Caki2 (cell line): ENCODE measurements around the gene IRF6. TPM values are rescaled to one million over a fixed set of nuclear protein-coding genes. Genes with fewer than 3 reads are reported as not detected.

ENCODE experiments used
- DNase-seq: peaks from one replicate; pipeline ENCODE4 v3.0.0-alpha.2; 2015; ENCODE audit warnings: low read depth
- in situ Hi-C: cut with HindIII; loops from 2 replicates; pipeline ENCODE4 v1.10.0; 2016; ENCODE audit warnings: low sequenced_read_pairs, low pct_unique_long_range_greater_than_20kb, mixed read lengths
- total RNA-seq: library from RNA; depleted of rRNA; stranded (reverse); fragments of >200 nt; shearing (Covaris generic); gene quantifications from 2 replicates; pipeline ENCODE4 v1.2.3, GENCODE V29; 2014; ENCODE audit warnings: low replicate concordance; rRNA removed

IRF6 gene
- total RNA-seq, 1 experiment from 2014 or later: not detected

DNA sequence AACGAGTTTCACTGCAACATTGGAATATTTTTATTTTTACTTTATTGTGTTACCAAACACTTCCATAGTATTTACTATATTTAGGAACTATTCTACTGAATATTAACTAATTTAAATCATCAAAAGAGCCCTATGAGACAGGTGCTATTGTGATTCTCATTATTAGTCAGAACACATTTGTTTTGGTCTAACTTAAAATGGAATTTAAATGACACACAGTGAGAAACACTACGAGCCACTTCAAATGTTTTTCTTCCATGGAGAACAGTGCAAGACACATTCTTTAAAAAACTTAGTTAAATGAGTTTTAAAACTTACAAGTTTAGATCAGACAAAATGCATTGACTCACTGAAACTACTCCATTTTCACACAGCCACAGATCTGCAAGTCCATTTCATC, 56.7 kb downstream of the IRF6 start:
- DNase-seq: no peak
- in situ Hi-C loops: no loop called here

DNA sequence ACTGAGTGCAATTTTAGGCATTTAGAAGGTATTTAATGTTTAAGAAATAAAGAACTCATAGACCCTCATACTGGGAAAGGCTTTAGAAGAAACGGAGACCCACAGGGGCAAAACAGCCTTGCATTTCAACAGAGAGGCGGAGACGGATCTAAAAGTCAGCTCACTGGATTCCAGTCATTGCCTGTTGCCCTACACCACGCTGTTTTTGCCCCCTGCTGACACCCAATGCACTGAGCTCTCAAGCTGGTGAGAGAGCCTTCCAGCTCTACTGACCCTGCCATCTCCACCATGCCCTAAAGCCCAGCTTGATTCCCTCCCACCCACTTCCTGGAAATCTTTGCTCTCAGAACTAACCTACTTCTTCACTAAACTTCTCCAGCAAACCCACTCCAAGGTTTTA, 57.3 kb downstream of the IRF6 start:
- no peak for DNase-seq
- in situ Hi-C loops: no loop called here

DNA sequence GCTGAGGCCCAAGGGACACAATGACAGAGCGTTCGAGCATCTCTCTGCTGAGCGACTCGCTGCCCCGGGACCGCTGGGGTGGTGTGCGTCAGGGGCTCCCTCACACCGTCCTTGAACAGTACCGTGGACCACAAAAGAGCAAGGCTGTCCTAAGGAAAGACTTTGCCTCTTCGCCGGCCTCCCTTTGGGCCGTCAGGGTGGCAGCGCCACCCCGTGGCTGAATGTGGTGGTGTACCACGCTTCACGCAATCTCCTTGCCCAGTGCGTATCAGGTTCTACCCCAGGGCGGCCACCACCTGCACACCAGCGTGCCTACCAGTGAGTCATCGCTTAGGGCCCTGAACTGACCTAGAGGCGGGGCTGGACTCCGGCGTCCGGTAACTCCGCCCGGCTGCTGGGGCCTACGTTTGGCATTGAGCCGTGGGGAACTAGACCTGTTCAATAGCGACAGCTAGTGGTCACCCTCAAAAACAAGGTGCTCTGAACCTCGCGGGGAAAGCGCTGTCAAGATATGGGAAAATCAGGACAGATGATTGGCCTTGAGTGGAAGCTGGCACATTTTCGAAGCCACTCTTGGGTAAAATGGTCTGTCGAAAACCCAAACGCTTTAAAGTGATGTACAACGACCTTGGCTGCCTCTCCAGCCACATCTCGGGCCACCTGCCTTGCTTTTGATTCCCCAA, 58.2 kb downstream of the IRF6 start:
- in situ Hi-C loops: no loop called here
- peak; percentile 95 for DNase-seq

DNA sequence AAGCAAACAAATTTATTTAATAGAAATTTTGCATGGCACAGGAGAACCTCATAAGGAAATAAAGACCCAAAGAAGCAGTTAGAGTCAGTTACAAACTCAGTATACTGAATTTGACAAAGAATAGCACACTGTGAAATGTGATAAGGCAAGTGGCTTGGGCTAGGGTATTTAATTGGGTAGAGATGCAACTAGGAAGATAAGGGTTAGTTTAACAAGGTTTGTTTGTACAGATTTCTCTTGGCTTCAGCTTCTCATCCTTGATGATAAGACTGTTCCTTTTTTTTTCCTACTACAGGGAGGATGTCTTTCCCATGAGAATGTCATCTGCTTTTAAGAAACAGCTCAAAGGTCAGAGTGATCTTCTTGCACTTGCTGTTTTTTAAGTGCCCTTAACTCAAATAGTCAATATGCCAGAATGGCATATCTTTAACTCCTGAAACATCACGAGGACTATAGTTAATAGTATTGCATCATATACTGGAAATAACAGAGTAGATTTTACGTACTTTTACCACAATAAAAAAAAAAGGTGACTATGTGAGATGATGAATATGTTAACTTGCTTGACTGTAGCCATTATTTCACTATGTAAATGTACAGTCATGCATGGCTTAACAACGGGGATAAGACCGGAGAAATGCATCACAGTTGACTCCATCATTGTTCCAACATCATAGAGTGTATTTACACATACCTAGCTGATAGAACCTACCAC, 59.3 kb downstream of the IRF6 start:
- in situ Hi-C loops: no loop called here
- no peak for DNase-seq

DNA sequence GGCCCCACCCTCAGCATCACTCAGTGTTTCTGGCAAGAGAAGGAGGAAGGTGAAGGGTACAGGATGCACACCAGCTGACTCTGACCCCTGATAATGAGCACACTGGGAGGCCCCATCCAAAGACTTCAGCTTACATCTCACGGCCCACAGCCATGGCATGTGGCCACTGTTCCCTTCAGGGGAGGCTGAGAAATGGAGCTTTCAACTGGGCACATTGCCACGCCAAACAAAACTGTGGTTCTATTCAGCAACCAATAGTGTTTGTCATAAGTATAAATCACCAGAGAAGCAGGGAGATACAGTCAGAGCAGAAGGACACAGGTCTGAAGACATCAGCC, 62.8 kb downstream of the IRF6 start:
- peak; percentile 41 for DNase-seq
- in situ Hi-C loops: no loop called here

DNA sequence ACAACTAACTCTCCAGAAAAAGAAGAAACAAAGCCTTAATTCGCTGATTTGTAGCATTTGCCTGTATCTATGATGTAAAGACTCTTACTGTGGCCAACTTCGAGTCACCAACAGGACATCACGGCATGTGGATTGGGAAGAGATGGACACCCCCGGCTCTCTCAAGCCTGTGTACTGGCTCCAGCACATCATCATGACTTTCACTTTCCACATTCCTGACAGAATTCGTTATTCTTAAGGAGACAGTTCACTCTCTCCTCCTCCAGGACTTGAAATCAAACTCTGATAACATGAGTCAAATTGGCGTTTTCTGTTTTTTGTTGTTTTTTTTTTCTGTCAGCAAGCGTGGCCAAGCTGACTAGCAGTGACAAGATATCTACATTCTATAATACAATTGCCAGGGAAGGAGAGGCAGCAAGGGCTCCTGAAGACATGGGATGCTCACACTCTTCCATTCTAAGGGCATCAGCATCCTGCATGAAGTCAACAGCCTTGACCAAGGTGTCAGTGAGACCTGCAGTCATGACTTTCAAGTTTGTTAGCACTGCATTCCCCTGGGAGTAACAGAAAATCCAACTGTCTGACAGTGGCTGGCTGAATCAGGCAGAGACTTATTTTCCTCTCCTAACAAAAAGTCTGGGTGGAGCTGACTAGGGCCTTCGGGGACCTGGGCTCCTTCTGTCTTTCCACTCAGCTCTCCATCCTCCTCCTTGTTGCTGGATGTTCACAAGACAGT, 63.4 kb downstream of the IRF6 start:
- in situ Hi-C loops: no loop called here
- DNase-seq: peak; percentile 31

DNA sequence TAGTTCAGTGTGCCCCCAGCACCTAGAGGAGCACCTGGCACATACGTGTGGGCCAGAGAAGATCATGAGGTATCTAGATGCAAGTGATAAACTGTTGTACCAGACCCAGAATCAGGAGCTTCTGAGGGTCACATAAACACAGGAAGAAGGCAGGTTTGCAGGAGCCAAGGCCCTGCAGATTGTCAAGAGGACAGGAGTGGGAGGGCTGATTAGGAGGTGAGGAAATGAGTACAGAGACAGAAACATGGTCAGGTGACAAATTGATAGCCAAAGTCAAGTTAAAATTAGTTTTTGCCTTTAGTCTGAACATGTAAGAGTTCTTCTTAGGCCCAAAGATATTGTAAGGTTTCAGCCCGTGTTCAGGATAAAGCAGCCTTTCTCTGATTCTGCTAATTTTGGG, 64.1 kb downstream of the IRF6 start:
- in situ Hi-C loops: no loop called here
- DNase-seq: no peak

DNA sequence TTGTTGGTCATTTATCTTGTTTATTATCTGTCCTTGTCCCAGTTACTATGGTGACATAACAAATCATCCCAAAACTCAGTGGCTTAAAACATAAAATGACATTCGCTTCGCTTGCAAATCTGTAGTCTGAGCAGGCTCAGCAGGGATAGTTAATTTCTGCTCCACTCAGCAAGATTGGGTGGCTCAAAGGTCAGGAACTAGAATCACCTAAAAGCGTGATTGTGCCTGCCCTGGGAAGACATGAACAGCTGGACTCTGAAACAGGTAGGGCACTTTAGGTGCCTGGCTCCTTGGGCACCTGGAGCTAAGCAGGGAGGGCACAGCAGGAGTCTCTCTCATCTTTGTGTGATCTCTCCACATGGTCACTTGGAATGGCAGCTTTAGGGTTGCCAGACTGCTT, 64.7 kb downstream of the IRF6 start:
- DNase-seq: no peak
- in situ Hi-C loops: no loop called here

DNA sequence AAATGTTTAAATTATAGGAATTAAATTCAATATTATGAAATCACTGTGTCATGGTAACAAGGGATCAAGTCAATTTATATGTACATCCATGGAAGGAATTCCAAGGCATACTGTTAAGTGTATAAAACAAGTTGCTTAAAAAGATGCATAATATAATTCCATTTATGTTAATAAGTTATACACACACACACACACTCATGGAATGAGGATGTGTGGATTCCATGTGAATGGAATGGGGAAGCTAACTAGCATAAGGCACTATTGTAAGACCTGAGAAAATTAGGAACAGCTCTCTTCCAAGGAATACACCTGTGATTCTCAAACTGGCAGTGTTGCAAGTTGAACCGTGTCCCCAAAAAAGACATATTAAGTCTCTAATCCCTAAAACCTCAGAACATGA, 67.7 kb downstream of the IRF6 start:
- DNase-seq: no peak

DNA sequence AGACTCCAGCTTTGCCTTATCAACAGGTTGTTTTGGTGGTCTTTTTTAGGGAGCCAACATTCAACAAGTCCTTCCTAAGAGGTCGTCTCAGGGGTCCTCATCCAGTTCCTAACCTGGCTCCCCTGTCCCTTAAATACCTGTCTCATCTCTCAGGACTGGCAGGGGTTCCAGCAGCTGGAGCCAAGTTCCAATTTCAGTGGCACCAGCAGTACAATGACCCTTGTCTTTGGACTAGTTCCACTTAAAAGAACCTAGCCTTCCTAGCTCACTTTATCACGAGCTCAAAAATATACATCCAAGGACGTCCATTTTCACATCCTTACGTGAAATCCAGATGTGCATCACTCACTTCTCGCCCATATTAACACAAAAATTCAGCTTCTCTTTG, 68.8 kb downstream of the IRF6 start:
- in situ Hi-C loops: no loop called here
- no peak for DNase-seq

More for the DNA sequence above, 67.7 kb downstream of the IRF6 start:
- in situ Hi-C loops: no loop called here

DNA sequence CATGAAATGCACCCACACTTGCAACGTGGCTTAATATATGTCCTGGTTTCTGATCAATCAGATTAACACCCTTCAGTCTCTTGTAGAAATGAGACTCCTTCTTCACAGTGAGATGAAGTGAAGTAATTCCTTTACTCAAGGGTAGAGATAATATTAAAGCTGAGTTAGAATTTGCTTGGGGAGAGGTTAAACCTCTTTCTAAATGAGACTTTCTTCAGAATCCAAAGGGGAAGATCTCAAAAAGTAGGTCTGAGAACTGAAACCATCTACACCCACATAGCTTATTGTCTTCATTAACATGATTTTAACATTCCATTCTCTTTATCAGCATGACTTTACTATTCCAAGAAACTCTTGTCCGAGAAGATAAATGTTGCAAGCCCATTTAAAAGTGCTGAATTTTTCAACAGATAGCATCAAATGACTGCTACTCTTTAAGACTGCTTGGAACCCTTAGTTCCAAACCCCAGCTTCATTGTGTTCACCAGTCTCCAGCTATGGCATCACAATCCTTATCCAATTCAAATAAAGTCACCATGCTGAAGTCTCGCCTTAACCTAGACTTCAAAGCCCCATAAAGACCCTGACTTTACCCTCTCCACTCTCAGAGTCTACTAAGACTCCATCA, 69.3 kb downstream of the IRF6 start:
- in situ Hi-C loops: no loop called here
- DNase-seq: no peak

Other genes with a start within 250 kb of the IRF6 start
- gene CAMK1G, start 222.4 kb downstream of the IRF6 start, total RNA-seq: 0.47 TPM in 1 of 2 replicates, not detected in the other
- 59.6 and 77.3 TPM in 2 replicates for gene LAMB3, start 153.7 kb downstream of the IRF6 start, total RNA-seq
- gene G0S2, start 130.7 kb downstream of the IRF6 start, total RNA-seq: 8.1 and 48.4 TPM in 2 replicates
- not detected in 2 replicates for gene HSD11B1, start 101.3 kb downstream of the IRF6 start, total RNA-seq
- not detected in 2 replicates for gene TRAF3IP3, start 50.1 kb downstream of the IRF6 start, total RNA-seq
- 5.2 and 5.9 TPM in 2 replicates for gene C1orf74, start 21.6 kb downstream of the IRF6 start, total RNA-seq
- gene UTP25, start 21.8 kb upstream of the IRF6 start, total RNA-seq: 7.4 and 8.3 TPM in 2 replicates
- gene SYT14, start 132.1 kb upstream of the IRF6 start, total RNA-seq: 0.23 TPM in 1 of 2 replicates, not detected in the other